Superior temporal gyrus (tissue), 1 donor: ENCODE data around the gene NUMA1.

Source experiments
- DNase-seq: peaks from one replicate; pipeline ENCODE4 v3.0.0-alpha.2; 2016; ENCODE audit errors: extremely low spot score

NUMA1 gene

DNA sequence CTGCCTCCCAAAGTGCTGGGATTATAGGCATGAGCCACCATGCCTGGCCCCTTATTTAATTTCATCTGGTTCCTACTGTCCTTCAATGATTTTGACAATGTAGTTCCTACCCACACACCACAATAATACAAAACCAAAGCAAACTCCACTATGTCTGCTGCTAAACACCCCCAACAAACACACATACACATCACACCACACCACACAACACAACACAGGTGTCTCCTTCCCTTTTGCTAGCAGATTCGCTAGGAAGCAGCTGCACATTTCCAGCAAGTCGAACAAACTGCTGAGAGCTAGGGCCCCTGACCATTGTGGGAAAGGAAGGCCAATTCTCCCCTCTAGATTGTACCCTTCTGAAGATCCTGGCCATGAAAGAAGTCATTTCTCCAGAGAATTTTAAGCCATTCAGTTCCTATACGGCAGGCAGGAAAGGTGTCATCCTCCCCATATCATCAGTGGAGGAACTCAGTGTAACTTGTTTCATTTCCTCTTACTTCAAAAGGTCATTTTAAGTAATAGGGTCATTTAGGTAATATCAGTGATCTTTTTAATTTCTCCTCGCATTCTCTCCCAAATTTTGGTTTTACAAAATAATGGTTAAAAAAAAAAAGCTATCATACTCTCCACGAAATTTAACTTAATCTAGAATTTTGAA lies 18.5 kb downstream of the NUMA1 start:
- no peak for DNase-seq

DNA sequence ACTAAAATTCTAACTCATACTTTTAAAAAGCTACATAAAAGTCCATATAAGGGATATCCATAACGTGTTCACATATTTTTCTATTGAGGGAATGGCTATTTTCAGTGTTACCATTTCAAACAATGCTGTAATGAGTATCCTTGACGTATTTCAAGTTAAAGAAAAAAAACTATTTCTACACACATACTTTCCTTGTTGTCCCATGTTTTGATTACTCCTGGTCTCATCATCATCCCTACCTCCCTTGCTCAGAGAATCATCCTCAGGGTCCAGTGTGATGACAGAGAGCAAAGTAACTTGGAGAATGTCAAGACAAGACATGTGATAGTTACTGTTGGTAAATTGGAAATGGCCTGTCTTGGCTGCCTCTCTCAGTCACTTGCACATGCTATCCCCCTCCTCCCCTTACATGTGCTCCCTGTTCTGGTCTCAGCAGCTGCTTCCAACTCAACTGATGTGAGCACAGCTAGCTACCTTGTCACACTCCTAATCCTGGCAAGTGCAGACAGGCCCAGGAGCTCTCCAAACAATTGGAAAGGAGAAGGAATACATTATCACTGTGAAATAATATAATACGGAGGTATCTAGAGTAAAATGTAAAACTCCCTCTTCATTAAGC lies 21.8 kb downstream of the NUMA1 start:
- DNase-seq = no peak

DNA sequence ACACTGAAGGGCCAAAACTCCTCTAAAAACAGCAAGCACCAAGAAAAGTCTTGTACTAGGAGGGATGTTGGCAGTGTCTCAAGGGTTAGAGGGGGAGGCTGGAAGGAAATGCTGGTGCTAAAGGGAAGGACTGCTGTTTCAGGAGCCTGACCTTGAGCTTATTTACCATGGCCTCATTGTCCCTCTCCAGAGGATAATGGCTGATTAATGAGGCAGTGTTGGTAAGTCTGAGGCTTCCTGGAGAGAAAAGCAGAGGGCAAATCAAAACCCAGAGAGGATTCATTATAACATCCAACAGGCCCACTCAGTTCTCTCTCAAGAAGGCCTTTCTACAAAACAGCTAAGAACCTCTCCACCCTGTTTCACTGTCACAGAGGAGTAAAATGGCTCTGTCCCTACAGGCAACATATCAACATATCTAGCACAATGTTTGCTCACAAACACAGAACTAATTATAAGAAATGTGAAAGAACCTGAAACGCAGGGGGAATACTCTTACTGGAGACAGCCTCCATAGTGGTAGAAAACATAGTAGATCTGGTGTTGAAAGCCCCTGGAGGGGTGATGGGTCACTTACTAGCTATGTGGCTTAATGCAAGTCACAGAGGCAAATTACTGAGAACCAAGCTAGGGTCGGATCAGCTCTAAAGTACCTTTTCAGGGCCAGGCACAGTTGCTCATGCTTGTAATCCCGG lies 31.4 kb downstream of the NUMA1 start:
- no peak for DNase-seq

DNA sequence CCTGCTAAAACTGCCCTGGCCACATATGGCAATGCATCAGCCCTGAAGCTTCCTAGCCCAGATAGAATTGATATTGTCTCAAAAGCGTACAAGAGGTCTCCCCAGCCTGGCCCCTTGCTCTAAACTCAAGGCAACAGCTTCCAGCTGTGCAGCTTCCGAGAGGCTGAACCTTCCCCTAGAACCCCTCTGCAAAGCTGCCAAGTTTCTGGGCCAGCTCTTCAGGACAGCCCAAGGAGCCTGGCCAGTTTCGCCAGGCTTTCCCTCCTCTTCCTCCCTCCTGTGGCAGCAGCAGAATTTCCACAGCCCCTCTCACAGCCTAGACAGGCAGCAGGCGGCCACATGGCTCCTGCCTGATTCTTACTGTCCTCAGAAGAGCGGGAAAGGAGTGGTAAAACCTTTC lies 34.5 kb downstream of the NUMA1 start:
- DNase-seq = no peak

DNA sequence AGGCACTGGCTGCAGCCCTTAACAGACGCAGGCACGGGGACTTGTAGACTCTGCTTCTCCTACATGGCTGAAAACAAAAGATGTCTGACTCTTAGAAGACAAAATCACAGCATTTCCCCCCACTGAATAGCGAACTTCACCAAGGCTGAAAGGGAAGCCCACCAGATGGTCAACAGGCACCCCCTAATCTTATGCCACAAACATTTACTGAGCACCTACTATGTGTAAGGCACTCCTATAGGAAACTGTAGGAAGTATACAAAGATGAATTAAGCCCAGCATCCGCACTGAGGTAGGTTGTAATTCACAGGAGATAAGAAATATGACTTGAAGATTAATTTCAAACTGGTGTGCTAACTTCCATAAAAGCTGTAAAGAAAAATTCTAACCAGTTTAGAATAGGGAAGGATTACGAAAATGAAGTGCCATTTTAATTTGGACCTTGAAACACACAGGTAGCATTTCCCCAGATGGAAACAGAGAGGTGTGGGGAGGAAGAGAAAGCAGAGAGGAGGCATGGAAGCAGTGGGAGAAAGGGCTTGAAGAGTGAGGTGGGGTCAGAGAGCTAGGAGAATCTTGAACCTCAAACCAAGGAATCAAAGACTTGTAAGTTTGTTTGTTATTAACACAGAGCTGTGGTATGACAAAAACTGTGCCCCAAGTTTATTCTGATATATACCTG lies 38.1 kb downstream of the NUMA1 start:
- no peak for DNase-seq

DNA sequence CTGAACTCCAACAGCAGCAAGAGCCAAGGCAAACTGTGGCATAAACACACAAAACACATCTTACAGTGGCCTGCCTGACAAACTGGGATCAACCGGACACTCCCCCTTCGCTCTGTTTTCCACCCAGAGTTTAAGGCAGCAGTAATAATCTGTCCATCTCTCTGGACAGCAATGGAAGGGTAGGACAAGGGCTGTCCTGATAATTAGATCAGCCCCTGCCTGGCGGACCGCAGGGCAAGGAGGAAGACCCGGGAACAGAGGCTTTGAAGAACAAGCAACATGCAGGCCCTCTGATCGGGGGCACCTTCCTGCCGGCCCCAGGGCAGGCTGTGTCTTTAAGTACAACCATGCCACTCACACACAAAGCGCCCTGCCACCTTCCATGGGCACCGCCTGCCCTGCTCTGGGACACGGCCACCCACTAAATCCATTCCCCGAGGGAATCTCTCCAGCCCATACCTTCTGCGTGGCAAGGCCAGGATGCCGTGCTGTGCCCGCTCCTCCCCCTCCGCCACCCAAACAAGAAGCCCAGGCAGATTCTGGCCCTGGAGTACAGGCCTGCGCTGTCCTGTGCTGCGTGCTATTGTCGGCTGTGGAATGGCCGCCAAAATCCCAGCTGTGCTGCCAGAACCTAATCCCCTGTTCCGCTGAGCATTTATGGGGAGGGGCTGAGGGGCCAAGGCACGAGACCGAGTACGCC lies 38.8 kb downstream of the NUMA1 start:
- DNase-seq = peak; percentile 88

DNA sequence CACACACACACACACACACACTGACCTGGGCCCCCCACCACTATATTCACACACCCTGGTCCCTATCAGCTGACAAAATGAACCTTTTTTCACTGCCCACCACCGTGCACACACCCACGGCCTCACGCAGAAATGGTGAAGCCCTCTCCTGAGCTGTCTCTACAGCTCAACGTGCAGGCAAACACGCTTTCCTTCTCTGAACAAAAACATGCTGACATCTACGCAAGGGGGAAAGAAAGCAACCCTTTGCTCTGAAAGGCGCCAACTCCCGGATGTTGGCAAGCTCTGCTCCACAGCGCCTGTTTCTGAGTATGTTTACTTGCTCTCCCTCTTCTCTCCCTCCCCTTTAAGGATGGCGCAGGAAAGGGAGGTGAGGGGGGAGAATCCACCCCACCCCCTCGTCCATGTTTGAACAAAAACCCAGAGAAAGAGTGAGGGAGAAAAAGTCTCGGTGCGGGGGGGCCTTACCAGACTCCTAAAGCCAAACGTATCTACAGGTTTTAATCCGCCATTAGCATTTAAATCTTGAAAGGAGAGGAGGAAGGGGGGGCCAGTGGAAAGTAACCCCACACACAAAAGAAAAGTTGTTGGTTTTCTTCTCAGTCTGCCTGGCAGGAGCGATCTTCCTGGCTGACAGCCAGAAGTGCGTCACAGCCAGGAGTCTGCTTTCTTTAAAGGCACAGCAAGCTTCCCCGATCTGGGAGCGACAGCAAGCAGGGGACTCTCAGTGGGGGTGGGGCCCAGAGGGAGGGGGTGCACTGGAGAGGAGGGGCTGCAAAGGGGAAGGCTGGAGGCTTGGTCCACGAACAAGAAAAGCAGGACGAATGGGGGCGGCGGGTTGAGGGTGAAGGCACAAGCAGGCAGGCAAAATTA lies 39.6 kb downstream of the NUMA1 start:
- peak; percentile 95 for DNase-seq

DNA sequence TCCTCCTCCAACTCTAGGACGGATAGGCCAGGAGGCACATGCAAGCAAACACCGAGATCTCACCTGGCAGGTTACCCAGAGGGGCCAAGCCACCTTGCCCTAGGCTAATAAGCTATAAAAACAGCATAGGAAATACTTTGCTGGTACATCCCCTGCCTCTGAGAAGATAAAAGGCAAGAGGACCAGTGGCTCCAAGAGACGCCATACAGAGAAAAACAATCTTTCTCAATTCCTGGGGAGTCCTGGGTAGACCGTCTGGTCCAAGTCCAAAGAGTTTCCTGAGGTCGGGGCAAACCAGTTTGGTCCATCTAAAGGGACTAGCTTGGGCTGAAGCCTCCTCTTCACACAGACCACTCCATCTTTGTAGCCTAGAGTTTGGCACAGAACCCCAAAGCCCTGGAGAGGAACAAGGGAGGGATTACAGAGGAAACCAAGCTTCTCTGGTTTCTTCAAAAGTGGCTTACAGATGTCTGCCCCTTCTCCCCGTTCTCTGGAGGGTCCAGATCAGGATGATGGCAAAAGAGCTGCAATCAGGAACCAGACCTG lies 40.4 kb downstream of the NUMA1 start:
- DNase-seq = peak; percentile 62

DNA sequence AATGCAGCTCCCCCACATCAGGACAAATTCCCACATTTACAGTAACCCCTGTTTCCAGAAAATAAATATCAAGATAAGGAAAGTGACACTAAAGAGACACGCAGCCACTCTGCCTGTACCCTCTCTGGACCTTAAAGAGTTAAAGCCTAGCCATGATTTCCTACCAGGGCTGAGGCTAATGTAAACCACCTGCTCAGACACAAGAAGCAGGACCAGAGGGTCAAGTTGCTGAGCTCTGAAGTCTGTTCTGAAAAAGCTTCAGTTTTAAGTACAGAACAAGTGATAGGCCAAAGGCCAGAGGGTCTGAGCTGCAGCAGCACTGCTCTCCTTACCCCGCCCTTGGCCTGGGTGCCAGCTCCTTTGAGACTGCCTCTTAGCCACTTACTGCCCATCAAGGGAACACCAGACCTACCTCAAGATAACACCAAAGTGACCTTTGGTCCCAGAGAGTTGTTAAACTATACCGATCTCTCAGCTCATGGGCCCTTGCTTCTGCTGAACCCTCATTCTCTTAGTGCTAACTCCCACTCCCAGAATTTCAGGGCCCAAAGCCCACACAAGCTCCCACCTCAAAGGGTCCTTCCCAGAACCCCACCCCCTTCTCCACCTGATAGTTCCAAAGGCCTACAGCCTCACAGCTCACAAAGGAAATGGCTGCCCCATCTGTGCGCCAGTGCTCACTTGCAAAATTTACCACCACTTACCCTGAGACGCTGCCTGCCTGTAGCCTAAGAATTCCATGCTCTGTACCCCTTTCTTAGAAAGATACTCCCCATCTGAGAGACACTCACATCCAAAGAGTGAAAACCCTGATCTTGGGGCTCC lies 41.1 kb downstream of the NUMA1 start:
- peak; percentile 54 for DNase-seq

DNA sequence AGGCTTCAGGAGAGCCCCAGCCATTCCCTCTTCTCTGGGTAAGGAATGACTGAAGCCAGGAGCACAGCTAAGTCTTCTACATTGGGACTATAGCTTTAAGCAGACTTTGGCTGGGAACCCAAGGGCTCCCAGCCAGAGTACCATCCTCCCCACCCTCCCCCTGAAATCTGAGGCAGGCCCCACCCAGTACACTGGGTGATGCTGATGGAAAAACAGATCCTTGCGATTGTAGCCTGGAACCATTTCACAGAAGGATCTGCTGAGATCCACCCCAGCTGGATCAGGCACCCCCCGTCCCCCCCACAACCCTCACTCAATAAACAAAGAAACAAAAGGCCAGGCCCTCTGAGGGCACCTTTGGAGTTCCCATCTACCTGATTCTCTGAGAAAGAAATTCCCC lies 41.9 kb downstream of the NUMA1 start:
- DNase-seq = peak; percentile 88

DNA sequence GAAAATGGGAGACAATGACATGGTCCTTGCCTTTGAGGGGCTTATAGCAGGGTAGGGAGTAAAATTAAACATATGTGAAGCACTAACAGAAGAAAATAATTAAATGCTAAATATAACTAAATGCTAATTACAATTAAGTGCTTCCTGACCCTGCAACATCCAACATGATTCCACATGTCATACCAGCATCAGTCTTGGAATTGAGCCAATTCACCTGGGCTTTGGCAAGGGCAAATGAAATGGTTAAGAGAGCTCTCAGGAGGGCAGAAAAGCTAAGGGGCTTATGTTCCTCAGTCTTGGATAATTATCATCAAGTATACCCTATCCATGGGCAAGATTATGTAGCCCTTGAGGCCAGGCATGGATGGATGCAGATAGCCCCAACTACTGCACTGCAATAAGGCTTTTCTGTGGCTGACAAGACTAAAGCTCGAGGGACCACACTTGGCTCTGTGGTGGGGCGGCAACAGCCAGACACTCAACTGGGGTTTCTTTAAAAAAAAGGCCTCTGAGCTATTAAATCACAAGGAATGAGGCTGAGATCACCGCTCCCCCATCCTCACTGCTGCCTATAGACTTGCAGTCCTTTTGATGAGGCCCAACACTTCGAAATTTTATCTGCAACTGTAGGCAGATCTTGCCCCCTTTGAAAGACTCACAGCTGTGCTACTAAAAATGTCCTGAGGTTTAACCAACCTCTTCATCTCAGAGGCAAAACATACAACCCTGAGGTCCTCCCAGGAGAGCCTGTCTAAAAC lies 42.6 kb downstream of the NUMA1 start:
- no peak for DNase-seq

DNA sequence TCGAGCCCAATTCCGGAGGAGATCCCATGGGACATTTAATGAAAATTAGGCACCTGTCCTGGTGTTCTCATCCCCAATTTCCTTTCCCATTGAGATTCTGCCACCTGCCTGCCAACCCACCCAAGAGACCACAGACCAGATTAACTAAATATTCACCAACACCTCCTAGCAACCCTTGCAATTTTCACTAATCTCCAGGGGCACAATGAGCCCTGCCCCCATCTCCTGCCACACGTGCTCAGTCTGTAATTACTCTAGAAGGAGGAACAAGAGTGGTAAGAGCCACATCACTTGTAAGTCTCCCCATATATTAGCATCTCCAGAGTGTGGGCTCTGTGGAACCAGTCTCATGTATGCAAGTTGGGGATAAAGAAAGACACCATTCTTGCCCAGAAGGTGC lies 43.7 kb downstream of the NUMA1 start:
- DNase-seq = no peak

DNA sequence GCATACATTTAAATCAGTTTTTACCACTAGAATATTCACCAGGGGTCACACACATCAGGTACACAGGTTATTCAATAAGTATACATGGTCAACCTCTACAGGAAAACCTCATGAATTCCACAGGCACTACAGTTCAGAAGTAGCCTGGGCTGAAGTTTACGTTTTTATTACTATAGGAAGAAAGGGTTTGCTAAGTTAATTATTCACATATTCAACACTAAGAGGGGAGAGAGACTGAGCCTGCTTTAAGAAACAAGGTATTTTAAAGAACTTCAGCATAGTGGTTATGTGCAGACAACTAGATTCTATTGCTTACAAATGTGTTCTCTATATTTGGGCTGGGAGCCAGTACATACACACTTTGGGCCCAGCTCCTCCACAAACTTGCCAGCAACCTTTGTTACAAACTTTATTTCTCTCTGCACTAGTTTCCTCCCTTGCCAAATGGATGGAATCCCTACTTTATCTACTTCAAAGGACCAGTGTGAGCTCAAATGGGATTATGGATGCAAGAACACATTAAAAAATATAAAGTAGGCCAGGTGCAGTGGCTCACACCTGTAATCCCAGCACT lies 49.8 kb downstream of the NUMA1 start:
- DNase-seq = no peak

DNA sequence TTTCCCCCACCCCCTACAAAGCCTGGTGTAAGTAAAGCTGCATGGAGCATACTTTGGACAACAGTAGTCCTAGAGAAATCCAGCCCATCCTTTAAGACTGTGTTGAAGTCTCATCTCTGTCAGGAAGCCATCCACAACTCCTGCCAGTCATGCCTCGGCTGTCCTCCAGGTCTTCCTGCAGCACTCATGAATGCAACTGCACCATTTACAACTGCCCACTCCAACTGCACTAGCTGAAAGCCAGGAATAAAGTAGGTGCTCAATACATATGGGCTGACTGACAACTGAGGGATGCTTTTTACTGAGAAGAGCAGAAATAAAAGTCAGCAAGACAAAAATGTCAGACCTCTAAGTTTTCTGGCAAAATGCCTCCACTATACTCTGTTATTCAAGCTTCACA lies 54.3 kb downstream of the NUMA1 start:
- DNase-seq = no peak

DNA sequence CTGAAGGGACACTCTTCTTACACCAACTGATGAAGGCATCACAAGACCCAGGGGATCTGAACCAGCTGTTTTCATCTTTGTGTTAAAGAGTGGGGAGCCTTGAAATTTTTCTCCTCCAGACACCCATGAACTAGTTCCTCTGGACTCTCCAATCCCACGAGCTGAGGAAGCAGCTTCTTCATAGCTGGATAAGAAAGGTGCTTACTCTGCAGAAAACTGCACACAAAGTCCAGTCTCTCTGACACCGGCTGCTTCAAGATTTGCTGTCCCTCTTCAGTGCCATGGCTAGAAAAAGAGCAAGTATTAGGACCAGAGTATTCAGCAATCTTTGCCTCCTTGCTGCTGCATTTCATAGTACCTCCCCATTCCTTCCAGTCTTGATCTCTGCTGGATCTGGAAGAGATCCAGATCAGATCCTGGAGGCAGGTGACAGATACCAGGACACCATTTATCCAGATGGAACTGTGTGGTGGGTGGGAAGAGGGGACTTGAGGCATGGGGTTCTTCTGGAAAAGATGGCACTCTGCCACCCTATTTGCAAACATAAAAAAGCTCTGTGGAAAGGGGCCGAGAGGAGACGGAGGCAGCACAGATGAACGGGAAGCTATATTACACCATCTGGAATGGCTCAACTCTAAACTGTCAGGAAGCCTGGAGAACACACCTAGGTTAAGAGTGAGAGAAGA lies 56.1 kb downstream of the NUMA1 start:
- no peak for DNase-seq

DNA sequence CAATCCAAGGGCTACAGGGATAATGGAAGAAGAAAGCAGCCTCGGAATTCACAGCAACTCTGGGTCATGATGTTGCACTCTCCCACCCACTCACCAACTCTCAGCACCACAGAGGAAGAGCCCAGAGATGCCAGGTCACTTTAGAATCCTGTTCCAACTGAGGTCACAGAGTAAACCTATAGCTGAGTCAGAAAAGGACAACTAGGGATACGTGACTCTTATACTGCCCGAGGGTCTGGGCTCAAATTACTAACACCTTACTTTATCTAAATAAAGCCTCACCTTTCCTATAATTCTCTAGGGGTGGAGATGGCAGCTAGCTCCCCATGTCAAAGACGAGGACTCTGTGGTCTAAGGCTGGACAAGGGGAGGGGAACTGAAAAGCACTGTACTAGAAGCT lies 57.0 kb downstream of the NUMA1 start:
- DNase-seq = no peak

DNA sequence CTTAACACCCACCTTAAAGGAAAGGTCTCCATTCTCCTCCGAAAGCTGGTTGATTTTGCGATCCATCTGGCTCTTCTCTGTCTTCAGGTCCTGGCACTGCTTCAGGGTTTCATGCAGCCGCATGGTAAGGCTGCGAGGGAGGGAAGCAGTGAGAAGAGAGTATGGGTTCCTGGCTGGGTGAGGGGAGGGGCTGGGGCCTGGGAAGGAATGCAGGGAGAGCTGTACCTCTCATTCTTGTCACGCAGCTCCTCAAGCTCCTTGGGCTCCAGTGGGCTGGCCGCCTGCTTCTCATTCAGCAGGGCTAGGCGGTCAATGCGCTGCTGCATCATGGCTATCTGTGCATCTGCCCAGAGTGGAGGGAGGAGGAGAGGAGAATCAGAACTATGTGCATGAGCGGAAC lies 62.2 kb downstream of the NUMA1 start:
- no peak for DNase-seq

DNA sequence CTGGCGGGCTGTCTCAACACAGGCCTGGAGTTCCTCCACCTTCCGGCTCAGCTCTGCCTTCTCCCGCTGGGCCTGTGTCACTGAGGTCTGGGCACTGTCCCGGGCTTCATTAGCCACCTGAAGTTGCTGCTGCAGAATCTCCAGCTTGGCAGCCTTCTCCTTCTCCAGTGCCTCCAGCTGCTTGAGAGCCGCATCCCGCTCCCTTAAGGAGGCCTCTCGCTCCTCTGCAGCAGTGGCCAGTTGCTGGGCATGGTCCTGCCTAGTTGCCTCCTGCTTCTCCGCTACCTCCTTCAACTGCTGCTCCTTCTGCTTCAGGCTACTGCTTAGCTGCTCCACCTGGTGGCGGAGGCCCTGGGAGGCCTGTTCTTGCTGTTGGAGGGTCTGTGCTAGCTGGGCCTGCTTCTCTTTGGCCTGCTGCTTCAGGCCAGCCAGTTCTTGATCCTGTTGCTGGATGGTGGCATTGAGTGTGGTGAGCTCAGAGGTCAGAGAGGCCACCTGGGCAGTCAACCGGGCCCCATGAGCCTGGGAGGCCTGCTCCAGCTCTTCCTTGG lies 64.8 kb downstream of the NUMA1 start:
- DNase-seq = no peak
